Activated T-helper 1 cell treated with Interleukin-2 at 50 U/mL for 16 hours (primary cell): ENCODE measurements around the gene IP6K3.

Experiments
- DNase-seq: peaks from one replicate; pipeline ENCODE4 v3.0.0-alpha.2; 2020; ENCODE audit warnings: low read depth

Gene IP6K3

DNA sequence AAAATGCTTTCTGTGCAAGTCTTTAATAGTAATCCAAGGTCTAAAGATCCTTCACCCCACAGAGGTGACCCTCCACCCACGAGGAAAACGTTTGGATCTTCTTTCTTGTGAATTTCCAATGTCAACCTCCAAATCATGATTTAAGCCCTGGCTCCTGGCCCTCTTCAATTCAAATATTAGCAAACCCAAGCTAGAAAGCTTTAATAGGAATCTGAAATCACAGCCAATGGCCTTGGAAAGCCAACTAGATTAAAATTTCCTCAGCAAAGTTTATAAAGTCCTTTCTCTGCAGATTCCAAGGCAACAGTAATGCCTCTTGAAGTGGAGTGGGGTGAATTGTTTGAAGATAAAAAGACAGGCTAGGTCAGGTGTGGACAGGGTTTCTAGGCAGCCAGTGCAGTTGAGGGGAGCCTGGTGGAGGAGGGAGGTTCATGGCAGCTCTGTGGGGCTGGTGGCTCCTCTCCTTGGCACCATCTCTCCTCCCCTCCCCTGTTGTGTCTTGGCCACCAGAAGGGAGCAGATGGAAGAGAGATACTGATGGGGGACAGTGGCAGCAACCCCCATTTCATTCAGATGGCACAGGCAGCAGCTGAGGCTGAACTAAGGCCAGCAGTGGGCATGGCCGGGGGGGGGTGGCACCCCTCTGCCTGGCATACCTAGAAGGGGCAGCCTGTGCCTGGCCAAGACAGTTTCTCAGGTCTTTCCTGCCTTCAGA lies 23.2 kb downstream of the IP6K3 start:
- no peak for DNase-seq

DNA sequence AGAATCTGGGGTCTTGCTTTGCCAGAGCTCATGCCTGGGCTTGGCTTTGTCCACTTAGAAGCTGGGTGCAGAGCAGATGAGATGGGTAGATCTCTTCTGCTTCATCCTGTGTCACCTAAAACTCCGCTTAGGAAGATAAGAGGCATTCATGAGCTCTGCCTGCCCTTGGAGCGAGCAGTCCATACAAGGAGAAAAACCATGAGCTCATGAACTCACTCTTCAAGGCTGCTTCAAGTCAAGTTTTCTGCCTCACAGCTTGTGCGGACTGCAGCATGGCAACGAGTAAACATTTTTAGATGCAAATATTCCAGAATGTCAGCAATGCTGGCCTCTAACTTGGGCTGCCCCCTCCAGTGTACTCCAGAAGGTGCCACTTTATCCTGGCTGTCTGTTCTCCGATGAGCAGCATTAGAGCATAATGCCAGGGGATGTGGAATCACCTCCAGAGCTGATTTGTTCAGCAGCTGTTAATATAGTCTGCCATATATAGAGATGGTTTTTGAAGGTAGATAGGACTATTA lies 24.5 kb downstream of the IP6K3 start:
- DNase-seq = no peak

DNA sequence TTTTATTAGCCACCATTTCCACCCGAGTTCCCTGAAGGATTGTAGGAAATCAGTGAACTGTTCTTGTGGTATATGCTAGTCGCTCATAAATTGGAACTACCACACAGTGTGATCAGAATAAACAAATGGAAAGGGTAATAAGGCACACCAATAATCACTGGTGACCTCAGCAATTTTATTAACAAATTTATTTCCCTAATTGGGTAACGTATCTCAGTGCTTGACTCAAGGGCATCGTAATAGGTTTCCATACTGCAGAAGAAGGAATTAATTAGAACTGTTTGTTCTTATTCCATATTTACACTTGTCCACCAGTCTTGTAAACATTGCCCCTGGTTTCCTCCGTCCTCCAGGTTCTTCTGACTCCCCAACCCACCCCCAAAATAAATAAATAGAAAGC lies 25.2 kb downstream of the IP6K3 start:
- no peak for DNase-seq

DNA sequence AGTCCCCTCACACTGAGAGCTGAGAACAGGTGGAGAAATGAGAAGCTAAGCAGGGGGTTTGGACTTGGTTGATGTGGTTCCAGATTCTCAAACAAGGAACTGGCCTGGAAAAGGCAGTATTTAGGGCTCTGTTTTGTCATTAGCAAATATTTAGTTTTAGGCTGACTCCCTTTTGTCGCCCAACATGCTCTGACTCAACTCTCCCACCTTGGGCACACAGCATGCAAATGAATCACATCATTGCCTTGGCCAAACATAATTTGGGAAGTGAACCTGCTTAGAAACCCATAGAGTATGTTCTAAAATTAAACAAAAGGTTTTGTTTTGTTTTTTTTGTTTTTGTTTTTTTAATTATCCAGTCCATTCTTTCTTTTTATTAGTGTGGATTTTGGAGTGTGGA lies 25.7 kb downstream of the IP6K3 start:
- DNase-seq = no peak

DNA sequence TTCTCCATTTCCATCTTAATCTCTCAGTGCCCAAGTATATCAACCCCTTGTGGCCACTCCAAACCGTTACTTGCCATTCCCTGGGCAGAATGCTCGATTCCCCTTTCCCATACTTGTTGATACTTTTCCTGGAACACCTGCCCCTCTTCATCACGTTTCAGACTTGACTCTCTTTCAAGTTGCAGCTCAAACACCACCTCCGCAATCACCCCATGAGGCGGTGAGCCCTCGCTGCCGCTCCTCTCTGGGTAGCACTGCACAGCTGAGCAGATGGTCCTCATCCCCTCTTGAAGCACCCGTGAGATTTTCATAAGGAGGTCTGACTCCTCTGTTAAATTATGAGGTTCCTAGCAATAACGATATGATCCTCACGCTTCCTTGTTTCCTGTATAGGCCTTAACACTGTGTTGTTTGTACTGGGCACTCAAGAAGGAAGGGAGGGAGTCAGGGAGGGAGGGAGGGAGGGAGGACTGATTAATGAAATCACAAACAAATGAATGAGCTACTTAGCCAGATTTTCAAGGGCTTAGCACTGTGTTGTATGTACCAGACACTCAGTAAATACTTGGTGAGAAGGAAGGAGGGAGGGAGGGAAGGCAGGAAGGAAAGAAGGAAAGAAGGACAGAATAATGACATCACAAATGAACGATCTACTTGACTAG lies 27.2 kb downstream of the IP6K3 start:
- DNase-seq = no peak

DNA sequence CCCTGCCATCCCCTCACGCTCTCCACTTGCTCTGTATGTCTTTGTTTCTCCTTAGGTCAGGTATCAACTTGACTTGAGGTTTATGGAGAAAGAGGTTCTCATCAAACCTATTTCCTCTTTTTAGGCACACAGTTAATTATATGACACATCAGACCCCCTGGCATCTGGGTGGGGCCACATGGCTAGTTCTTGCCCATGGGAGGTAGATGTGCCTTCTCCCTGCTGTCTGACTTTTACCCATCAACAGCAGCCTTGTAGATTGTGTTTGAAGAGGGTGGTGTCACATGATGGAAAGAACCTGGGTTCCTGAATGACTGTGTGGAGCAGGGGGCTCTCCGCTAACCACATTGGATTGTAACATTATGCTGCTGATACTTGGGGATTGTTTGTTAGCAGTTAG lies 28.0 kb downstream of the IP6K3 start:
- no peak for DNase-seq

DNA sequence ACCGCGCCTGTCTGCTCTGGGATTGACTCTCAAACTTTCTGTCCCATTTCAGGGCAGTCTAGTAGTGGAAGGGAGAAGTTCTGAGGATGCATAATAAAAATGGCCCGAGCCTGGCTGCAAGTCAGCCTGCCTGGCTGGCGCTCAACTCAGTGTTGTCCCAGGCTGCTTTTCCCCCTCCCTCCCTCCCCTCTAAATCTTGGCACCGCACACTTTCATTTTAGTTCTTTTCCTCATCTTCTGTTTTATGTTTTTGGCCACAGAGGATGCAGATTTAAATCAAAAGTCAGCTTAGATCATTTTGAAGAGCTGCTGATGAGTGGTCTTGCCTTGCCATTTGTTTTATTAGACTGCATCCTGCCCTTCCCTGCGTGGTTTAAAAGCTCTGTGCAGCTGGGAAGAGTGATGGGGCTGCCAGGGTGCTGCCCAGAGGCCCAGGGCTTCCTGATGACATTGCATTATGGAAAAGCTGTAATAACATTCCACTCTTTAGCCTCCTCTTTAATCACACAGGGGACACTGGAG lies 28.7 kb downstream of the IP6K3 start:
- DNase-seq = no peak

DNA sequence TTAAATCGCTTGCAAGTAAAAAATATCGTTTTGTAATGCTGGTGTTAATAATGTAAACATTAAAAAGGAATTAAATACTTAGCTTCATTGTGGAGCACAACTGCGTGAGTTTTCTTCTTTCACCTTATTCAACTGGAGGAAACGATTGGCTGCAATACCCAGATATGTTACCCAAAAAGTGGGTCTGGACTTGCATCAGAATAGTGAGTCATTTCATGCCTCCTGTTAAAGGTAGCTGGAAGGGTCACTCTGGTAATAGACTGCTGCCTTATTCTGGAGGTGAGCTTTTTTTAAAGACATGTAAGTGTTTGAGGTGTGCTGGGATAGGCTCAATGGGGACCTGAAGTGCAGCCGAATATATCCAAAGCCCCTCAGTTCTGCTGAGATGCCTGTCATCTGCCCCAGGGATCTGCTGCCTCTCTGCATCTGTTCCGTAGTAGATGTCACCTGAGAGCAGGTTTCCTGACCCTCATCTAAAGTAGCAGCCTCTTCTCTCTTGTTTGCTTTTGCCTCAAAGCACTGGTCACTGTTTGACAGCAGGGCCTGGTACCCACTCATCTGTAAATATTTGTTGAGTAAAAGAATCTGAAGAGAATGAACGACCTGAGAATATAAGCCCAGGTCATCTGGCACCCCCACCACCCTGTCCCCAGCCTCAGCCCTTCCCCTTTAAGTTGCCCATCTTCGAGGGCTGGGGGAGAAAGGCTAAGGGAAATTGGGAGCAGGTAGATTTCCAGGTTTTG lies 29.6 kb downstream of the IP6K3 start:
- DNase-seq = no peak

DNA sequence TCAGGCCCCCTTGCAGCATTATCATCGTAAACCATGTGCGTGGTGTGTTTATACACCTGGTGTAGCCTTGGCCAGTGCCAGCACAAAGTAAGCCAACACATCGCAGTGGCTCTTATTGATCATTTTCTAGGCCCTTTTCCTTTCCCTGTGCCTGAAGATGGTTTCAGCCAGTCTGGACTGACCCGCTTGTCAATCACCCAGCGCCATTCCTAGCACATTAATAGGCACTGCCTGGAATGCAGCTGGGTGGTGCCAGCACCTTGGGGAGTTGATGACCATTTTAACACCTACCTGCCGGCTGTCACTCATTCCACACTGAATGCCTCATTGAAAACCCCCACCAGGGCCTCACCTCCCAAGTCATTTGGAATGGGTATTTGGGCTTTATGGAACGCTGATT lies 30.3 kb downstream of the IP6K3 start:
- DNase-seq = no peak

DNA sequence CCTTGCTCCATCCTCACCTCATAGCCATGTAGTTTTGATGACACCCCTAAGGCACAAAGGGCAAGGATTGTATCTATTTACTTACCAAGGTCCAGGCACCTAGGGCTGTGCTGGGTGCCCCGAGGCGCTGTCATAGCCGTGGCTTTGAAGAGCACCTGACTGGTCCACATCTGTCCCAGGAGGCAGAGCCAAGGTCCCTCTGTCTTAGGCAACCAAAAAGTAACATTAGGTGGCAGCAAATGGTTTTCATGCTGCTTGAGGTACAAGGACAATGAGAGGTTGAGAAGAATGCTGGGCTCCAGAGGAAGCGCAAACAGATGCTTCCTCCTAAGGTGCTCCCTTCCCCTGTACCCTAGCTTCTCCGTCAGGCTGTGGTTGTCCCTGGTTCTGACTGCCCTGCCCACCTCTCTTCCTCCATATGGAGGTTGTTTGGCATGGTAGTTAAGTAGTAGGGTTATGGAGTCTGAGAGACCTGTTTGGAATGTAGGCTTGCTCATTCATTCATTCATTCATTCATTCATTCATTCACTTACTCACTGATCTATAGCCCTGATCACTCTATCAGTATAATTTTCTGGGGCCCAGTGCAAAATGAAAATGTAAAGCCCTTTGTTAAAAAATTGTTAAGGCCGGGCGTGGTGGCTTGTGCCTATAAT lies 32.2 kb downstream of the IP6K3 start:
- no peak for DNase-seq

DNA sequence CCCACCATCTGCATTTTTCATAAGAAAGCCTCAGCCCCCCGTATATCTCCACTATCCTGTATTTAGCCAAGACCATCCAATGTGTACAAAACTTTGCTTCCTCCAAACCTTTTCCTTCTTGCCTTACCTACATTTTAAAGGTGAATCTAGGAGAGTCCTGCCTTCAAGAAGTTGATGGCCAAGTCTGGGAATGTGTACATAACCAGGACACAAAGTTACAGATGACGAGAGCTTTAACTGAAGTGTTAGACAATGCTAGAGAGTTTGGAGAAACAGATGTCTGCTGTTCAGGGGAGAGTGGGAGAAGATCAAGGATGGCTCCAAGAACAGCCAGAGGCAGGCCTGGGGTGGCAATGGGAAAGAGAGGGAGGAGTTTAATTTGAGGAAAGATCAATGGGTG lies 32.9 kb downstream of the IP6K3 start:
- DNase-seq = no peak

DNA sequence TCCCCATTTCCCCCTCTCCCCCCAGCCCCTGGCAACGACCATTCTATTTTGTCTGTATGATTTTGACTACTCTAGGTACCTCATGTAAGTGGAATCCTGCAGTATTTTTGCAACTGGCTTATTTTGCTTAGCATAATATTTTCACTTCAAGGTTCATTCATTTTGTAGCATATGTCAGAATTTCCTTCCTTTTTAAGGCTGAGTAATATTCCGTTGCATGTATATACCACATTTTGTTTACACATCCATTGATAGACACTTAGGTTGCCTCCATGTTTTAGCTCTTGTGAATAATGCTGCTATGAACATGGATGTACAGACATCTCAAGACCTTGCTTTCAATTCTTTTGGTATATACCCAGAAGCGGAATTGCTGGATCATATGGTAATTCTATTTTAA lies 33.8 kb downstream of the IP6K3 start:
- DNase-seq = no peak

DNA sequence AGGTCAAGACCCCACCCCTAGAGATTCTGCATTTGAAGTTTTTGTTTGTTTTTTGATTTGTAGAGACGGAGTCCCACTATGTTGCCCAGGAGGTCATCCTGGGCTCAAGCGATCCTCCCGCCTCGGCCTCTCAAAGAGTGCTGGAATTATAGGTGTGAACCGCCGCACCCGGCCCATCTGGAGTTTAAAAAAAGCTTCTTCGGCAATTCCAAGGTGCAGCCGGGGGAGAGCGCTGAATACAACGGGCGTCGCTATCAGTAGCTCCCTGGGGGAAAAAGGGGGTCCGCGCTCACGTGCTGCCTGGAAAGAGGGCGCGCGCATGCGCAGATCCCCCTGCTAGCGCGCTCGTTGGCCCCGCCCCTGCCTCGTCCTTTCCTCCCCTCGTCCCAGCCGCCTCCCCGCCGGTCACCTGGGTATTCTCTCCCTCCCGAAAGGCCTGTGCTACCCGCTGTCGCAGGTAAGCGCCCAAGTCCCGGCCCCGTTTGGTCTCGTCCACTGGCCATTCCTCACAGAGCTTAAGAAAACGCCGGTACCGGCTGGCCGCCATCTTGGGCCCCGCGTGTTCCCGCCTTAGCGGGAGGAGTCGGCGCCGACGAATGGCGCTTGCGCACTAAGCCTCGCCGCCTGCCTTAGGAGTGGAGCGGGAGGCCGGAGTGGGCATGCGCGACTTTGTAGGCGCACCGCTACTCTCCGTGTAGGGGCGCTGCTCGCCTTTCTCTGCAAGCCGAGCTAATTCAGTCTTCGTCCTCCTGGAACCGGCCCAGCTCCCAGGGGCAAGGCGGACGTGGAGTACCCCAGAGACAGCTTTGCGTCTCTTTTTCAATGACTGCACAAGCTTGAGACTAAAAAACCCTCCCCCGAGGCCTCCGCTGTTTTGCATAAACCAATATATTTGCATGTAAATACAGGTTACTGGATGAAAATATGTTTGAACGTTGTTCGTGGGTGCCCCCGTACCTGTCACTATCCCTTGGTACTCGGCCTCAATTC lies 35.3 kb downstream of the IP6K3 start, which contains the start of gene UQCC2:
Gene UQCC2, minus strand, starts transcription at position 561 of the 990 bp plus-strand sequence. Its CDS starts 14 bp downstream, at position 547.
- DNase-seq = peak; percentile 95

DNA sequence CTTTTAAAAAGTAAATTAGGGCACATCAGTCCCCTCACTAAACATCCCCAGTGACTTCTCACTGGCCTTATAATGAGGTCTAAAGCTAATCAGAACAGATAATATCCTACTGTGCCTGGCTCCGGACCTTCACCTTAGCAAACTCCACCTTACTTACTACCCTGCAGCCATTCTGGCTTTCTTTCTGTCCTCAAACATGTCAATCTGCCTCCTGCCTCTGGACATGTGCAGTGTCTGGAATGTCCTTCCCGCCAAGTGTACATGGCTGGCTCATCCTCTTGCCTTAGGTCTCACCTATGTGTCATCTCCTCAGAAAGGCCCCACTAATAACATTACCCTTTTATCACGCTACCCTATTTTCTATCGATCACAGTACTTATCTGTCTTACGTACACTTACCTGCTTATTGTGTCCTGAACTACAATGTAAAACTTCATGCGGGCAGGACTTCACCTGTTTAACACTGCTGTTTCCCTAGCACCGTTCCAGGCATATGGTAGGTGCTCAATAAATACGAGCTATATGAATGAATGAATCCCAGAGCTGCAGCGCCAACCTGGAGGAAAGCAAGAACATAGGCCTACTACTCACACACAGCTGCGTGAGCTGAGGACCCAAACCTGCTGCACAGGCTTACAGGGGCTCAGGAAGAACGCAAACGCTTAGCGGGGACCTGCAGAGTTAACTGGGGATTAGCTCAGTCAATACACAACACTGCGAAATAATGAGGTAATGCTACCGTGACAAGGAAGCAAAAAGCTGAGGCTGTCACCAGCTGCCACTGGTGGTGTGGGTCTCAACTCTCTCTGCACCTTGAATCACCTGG lies 36.2 kb downstream of the IP6K3 start:
- DNase-seq = no peak

DNA sequence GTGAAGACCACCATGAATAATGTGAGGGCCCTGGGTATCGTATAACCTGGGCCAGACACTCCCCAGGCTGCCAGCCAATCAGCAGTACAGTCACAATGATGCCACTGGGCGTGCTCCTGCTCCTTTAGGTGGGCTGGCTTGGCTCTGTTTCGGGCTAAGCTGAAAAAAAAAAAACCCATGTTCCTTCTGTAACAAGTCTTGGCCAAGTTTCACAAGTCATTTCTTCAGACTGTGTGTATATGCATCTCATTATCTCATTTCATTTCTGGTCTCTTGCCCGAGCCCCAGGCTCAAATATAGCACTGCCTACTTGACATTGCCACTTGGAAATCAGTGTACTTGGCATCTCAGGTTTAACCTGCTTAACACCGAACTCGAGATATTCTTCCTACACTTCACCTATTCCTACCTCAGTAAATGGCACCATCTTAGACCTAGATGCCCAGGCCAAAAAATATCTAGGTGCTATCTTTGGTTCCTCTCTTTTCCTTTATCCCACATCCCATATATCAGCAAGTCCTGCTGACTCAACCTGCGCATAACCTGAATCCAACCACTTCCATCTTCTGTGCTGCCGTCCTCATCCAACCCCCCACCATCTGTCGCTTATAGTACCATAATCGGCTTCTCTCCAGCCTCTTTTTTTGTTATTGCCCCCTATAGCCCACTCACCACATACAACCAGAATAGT lies 37.0 kb downstream of the IP6K3 start:
- DNase-seq = no peak

DNA sequence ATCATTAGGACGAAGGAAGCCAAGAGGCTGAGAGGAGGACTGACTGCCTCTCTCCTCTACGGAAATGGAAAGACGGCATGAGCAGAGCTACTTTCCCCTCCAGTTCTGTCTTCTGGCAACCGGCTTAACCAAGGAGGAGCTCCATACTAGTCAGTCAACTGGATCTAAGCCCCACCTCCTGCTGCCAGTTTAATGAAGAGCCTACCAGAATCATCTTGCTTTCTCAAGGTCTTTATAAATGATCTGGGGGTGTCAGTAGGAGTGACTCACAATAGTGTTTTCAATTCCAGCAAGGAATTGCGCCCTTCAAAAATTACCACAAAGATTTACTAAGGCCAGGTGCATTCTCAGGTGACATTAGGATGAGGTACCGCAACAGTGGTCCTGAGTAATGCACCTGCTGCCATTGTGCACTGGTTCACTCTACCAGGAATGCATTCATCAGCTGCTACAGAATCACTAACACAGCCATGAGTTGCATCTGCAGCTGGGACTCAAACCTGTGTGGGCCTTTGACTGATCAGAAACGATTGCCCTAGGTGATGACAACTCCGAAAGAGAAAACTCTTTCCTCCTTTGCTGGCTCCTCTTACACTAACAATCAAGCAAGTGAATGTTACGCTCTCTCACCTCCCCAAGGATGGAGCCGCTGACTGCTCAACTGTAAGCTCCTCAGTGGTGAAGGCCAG lies 38.0 kb downstream of the IP6K3 start:
- no peak for DNase-seq

DNA sequence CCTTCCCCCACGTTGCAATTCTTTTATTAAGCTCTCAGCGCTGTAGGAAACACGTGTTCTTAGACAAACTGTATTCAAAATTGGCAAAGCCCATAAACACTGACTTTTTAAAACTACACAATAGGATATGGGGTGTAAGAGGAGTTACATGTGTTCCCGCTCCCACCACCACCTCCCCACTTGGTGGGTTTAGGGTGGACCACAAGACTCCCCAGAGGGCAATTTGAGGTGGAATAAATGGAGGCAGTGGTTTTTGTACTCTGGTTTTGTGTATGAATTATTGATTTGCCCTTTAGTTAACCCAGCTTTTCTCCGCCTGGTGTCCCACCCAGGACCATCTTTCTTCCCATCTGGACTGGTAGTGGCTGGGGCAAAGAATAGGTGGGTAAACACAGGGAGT lies 38.9 kb downstream of the IP6K3 start:
- no peak for DNase-seq

DNA sequence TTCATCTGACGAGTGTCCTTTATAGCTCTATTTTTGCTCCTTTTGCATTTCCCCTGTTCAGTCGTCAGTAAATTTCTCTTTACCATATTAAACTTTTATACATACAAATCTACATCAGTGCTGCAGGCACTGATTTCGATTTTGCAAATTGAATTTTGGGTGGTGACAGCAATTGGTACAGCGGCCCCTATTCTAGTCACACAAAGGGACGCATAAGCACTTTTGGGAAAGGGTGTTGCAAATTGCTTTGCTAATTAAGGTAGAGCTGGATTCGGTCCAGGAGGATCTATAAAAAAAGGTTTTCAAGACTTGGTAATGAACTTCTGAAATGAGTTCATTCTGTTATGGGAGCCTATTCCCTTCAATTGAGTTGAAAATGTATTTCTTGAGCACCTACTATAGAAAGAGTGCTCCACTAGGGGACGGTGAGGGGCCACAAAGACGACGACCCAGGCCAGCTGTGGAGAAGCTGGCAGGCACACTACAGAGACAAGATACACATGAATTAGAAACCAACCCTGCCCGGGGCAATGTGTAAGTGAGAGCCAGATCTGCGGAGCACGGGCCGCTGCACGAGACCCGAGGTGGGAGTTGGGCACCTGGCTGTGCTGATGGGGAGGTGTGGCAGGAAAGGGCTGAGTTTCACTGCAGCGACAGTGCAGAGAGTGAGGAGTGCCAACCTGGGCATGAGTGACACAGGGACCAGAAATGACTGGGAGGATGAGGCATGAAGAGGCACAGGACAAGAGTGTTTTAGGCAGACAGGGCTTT lies 40.6 kb downstream of the IP6K3 start:
- DNase-seq = no peak
